Activated CD4-positive, alpha-beta T cell treated with anti-CD3 and anti-CD28 coated beads for 24 hours (primary cell): ENCODE data around the gene CSTPP1.
"Not testable (repeated sequence)": the region's sequence is repeated elsewhere in the genome, so short reads cannot be mapped to it uniquely, and the experiment has no call there.

Source experiments
- DNase-seq, 2 donors: peaks; one replicate each; pipeline ENCODE4 v3.0.0-alpha.2; 2020; ENCODE audit warnings: low read depth in 2 of 2

CSTPP1 gene

DNA sequence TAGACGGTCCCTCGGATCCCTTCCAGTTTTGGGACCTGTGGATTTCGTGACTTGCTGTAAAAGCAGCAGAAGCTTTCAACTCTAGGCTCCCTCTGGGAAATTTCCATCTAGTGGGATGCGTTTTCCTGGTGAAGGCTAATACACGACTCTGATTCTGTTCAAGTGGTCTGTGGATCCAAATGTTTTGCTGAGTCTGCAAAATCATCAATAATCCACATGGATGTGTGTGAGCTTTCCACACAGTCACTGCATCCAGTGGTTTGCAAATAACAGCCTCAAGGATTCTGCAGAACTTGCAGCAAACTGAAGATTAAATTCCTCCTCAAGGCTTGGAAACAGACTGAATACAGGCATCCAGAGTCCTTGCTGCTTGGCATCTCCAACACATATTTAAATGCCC lies 266.0 kb downstream of the CSTPP1 start:
- no peak for DNase-seq

DNA sequence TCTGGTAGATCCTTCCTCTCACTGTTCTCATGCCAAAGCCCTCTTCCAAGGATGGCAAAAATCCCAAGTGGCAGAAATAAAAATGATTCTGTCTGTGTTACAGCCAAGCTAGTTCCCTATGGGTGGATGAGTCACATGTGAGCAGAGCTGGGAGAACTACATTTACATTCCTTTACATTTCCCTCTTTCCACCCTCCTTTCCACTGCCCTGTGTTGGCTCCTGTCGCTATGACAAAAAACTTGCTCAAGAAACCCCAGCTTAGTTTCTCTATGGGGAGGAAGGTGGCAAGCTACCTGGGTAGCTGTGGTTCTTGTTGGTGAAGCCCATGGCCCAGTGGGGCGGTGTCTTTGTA lies 268.1 kb downstream of the CSTPP1 start:
- DNase-seq, result no peak

DNA sequence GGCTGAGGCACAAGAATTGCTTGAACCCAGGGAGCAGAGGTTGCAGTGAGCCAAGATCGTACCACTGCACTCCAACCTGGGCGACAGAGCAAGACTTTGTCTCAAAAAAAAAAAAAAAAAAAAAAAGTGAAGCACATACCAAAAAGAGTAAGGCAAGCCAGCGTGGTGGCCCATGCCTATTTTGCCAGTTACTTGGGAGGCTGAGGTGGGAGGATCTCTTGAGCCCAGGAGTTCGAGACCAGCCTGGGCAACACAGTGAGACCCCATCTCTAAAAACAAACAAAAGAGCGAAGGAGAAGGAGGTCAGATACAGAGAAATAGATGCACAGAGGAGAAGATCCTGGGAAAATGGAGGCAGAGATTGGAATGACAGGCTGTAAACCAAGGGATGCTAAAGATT lies 270.0 kb downstream of the CSTPP1 start:
- not testable (repeated sequence) for DNase-seq

DNA sequence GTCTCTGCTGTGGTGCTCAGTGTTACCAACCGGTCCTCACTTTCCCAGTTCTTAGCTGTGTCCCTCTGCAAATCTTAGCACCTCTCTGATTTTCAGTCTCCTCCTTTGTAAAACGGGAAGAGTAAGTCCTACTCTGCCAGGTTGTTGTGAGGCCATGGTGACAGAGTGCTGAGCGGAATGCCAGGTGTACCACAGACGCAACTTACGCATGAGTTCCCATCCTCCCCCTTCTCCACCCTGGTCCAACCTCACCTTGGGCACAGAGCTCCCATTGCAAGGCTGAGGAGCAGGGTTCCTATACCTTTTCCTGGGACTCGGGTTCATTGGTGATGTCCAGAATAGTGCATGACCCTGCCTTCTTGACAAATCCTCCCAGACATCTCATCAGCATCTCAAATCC lies 270.9 kb downstream of the CSTPP1 start:
- no peak for DNase-seq

DNA sequence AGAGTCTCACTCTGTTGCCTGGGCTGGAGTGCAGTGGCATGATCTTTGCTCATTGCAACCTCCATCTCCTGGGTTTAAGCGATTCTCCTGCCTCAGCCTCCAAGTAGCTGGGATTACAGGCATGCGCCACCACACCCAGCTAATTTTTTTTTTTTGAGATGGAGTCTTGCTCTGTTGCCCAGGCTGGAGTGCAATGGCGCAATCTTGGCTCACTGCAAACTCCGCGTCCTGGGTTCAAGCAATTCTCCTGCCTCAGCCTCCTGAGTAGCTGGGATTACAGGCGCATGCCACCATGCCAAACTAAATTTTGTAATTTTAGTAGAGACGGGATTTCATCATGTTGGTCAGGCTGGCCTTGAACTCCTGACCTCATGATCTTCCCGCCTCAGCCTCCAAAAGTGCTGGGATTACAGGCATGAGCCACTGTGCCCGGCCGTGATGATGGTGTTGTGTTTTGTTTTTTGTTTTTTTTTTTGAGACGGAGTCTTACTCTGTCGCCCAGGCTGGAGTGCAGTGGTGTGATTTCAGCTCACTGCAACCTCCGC lies 271.5 kb downstream of the CSTPP1 start:
- not testable (repeated sequence) for DNase-seq

DNA sequence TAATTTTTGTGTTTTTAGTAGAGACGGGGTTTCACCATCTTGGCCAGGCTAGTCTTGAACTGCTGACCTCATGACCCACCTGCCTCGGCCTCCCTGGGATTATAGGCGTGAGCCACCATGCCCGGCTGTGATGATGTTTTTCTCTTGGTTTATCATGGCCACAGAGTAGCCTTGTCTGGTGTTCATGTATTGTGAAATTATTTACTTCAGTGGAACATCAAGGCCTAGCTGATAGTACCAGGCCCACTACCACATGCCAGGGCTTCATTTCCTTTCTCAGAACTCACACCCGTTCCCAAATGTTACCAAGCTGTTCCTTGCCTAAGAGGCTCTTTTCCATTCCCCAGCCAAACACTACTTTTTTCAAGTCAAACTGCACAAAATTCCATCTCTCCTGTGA lies 272.1 kb downstream of the CSTPP1 start:
- no peak for DNase-seq
